Testis (tissue), 2 donors: Measurements from ENCODE around the gene KHDC1.
"Not testable (repeated sequence)": the region's sequence is repeated elsewhere in the genome, so short reads cannot be mapped to it uniquely, and the experiment has no call there.

Source experiments
- CTCF ChIP-seq, 3 experiments: fragments of 450-650 bp in 2 of 3; fragments of 200-600 bp in 1 of 3; sonication (generic) in 1 of 3; IDR thresholded peaks; one replicate each; pipeline ENCODE4 v1.5.1; 2016 to 2019; ENCODE audit warnings: antibody characterized with exemption in 3 of 3, mild to moderate bottlenecking in 2 of 3, moderate library complexity in 1 of 3
- POLR2A ChIP-seq: fragments of 450-650 bp; IDR thresholded peaks from one replicate; pipeline ENCODE4 v1.6.1; 2017; ENCODE audit warnings: antibody characterized with exemption, mild to moderate bottlenecking, moderate library complexity

- TF ChIP-seq CTCF (IDR thresholded peaks at IDR 0.05); POLR2A: not testable (repeated sequence)
These were observed 69.7 kb downstream of the KHDC1 start for GRCh38 chr6:73193302-73193701.
